Gastroesophageal sphincter (tissue), 4 donors: ENCODE measurements around the gene ARHGEF19. TPM values are rescaled to one million over a fixed set of nuclear protein-coding genes. Genes with fewer than 3 reads are reported as not detected.
A peak's percentile ranks its signal among the peaks of the same experiment; 100 is the strongest.
"Not testable (repeated sequence)": the region's sequence is repeated elsewhere in the genome, so short reads cannot be mapped to it uniquely, and the experiment has no call there.

ENCODE experiments used
- ATAC-seq: fragments of 150-250 bp; one replicate; pipeline ENCODE4 v1.9.1; 2016; ENCODE audit warnings: mild to moderate bottlenecking, moderate library complexity
- H3K27ac ChIP-seq, 4 donors: fragments of 200-600 bp; sonication (generic) in 3 of 4; 1 replicate in 3 of 4; 2 replicates in 1 of 4; pipeline ENCODE4 v1.5.1; 2016 to 2019
- H3K27me3 ChIP-seq: fragments of 200-600 bp; sonication (generic); one replicate; pipeline ENCODE4 v1.5.1; 2019
- H3K36me3 ChIP-seq, 2 donors: fragments of 200-600 bp; sonication (generic); one replicate each; pipeline ENCODE4 v1.5.1; 2019; ENCODE audit warnings: control low read depth in 1 of 2
- H3K4me1 ChIP-seq, 3 donors: fragments of 200-600 bp; sonication (generic); 1 replicate in 2 of 3; 2 replicates in 1 of 3; pipeline ENCODE4 v1.5.1; 2016 to 2019; ENCODE audit warnings: control low read depth in 2 of 3
- H3K4me3 ChIP-seq, 2 donors: fragments of 200-600 bp; sonication (generic); one replicate each; pipeline ENCODE4 v1.5.1; 2019; ENCODE audit warnings: mild to moderate bottlenecking in 1 of 2, moderate library complexity in 1 of 2
- H3K9me3 ChIP-seq, 3 donors: fragments of 200-600 bp; sonication (generic); one replicate each; pipeline ENCODE4 v1.5.1; 2017 to 2019; ENCODE audit warnings: control low read depth in 2 of 3
- CTCF ChIP-seq, 4 experiments: fragments of 200-600 bp in 2 of 4; fragments of 450-650 bp in 2 of 4; sonication (generic) in 1 of 4; IDR thresholded peaks; one replicate each; pipeline ENCODE4 v1.5.1; 2017 to 2019; ENCODE audit warnings: antibody characterized with exemption in 4 of 4, mild to moderate bottlenecking in 2 of 4, moderate library complexity in 2 of 4
- EP300 ChIP-seq: sonication (generic); formaldehyde crosslinking; IDR thresholded peaks from one replicate; pipeline ENCODE4 v1.6.1; 2017; ENCODE audit warnings: antibody characterized with exemption, mild to moderate bottlenecking
- POLR2A ChIP-seq, 2 donors: fragments of 450-650 bp; IDR thresholded peaks; one replicate each; pipeline ENCODE4 v1.6.1; 2017; ENCODE audit warnings: antibody characterized with exemption in 2 of 2, mild to moderate bottlenecking in 2 of 2, moderate library complexity in 1 of 2
- POLR2AphosphoS5 ChIP-seq: sonication (generic); formaldehyde crosslinking; IDR thresholded peaks from one replicate; pipeline ENCODE4 v1.6.1; 2017; ENCODE audit warnings: antibody characterized with exemption
- WGBS, 2 donors: methylation state at CpG; one replicate each; pipeline ENCODE4 v1.1.5; 2018; ENCODE audit warnings: low coverage in 1 of 2; 5-methylcytosine and 5-hydroxymethylcytosine counted together
- total RNA-seq, 4 donors: library from RNA; depleted of rRNA; stranded (reverse); fragments of >200 nt; gene quantifications; one replicate each; pipeline ENCODE4 v1.1.0, GENCODE V29; 2016

The ARHGEF19 gene
- total RNA-seq, 4 donors from 2014 or later, result 2.8 to 3.6 (median 3.4) TPM

DNA sequence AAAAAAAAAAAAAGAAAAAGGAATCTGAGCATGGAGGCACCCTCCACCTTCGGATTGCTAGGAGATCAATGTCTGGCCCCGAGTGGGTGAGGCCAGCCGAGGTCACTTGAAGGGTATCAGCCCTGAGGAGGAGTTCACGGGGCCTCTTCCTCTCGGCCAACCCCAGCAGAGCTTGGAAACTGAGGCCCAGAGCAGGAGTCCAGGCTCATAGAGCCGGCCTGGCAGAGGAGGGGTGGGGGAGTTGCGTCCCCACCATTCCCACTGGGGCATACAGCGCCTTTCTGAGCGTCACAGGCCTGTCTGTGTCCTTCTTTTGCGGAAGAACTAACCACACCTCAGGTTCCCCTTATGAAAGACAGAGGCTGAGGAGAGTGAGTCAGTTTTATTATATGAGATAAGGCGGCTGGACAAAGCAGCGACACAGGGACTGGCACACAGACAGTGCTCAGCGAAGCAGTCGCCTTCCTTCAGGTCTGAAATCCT is 39.4 kb downstream of the ARHGEF19 start:
- Histone ChIP-seq H3K27ac (peak overlapping the region in 3 of 4 donors; percentile 31 to 47 (median 35)), H3K36me3 (no peaks in the 10 kb centered on the region), H3K4me1 (peaks cover 11 to 55% (median 45%) of the 10 kb centered on the region in 3 donors), H3K27me3 (no peaks in the 10 kb centered on the region), H3K9me3 (no peaks in the 10 kb centered on the region), H3K4me3 (no peak overlapping the region)
- 72 to 78% methylated on average over 4 to 11 of the region's 14 CpGs for WGBS, 2 donors
- TF ChIP-seq POLR2A (IDR thresholded peaks at IDR 0.05), result no peak
- TF ChIP-seq POLR2AphosphoS5, result no peak
- ATAC-seq, result no peak

GRCh38 chr1:16172218-16172830 is 40.1 kb downstream of the ARHGEF19 start:
- Histone ChIP-seq H3K36me3 (no peaks in the 10 kb centered on the region), H3K4me3 (no peak overlapping the region), H3K27ac (no peak overlapping the region), H3K9me3 (no peaks in the 10 kb centered on the region), H3K4me1 (peaks cover 11 to 55% (median 45%) of the 10 kb centered on the region in 3 donors), H3K27me3 (no peaks in the 10 kb centered on the region)
- TF ChIP-seq POLR2A (IDR thresholded peaks at IDR 0.05) (no peak), POLR2AphosphoS5 (no peak), EP300 (no peak), CTCF (IDR thresholded peaks at IDR 0.05) (no peak)
- no peak for ATAC-seq
- 90 to 95% methylated on average over 2 to 9 of the region's 15 CpGs for WGBS, 2 donors

DNA sequence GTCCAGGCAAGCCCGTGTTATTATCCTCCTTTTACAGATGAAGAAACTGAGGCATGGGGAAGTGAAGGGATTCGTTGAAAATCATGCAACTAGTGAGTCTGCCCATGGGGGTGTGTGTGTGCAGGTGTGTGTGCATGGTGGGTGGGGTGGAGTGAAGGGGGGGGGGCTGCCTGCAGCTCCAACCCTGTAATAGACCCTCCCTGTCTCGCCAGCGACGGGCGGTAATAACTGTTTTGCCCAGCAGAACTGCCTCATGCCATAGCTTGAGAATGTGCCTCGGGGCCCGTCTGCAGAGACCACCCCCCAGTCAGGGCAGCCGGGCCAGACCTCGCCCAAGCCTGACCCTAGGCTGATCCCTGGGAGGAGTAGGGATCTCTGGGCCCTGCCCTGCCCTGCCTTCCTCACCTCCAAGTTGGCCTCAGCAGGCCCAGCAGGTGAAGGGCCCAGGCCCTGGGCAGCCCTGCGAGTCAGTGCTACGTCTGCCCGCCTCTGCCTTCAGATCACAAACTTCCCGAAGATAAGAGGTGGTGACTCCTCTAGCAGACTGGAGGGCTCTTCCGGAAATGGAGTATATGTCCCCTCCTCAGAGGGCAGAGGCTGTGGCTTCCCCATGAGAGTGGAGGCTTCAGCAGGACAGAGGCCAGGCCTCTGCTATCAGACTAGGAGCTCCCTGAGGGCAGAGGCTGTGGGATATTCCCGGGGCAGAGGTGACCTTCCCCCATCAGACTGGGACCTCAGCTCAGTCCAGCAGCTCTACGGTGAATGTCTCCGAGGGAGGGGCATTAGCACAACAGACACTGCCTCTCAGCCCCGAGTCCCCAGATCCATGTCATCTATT is 40.9 kb downstream of the ARHGEF19 start:
- TF ChIP-seq POLR2A (IDR thresholded peaks at IDR 0.05) (no peak), CTCF (IDR thresholded peaks at IDR 0.05) (no peak), EP300 (no peak), POLR2AphosphoS5 (no peak)
- no peak overlapping the region for H3K4me3 ChIP-seq

DNA sequence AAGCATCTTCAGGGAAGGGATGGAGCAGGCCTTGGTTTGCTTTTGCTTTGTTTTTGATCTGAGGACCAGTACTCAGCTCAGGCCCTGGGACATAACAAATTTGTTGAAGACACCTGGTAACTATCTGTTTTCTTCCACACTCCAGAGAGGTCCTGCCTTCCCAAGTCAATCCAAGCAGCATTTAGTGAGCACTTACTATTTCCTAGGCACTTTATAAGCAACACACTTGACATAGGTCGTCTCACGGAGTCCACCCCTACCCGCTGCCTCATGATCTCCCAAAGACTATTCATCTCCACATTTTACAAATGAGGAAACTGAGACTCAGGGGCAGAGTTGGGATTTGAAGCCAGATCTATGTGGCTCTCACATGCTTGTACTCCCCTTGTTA is 42.2 kb downstream of the ARHGEF19 start:
- no peak overlapping the region for H3K27ac ChIP-seq
- H3K4me3 ChIP-seq, result no peak overlapping the region
- no peaks in the 10 kb centered on the region for H3K36me3 ChIP-seq
- 91 to 93% methylated on average over 2 to 3 of the region's 3 CpGs for WGBS, 2 donors
- peaks cover 0 to 41% (median 24%) of the 10 kb centered on the region in 3 donors for H3K4me1 ChIP-seq
- no peak for ATAC-seq
- no peaks in the 10 kb centered on the region for H3K9me3 ChIP-seq
- H3K27me3 ChIP-seq, result no peaks in the 10 kb centered on the region
- TF ChIP-seq EP300, result no peak
- TF ChIP-seq CTCF (IDR thresholded peaks at IDR 0.05), result no peak
- no peak for TF ChIP-seq POLR2AphosphoS5
- TF ChIP-seq POLR2A (IDR thresholded peaks at IDR 0.05), result no peak

More for the DNA sequence above, 40.9 kb downstream of the ARHGEF19 start:
- no peak for ATAC-seq
- 80 to 95% methylated on average over 1 to 4 of the region's 19 CpGs for WGBS, 2 donors
- Histone ChIP-seq H3K27me3 (no peaks in the 10 kb centered on the region), H3K36me3 (no peaks in the 10 kb centered on the region), H3K4me1 (peaks cover 7 to 49% (median 37%) of the 10 kb centered on the region in 3 donors), H3K9me3 (no peaks in the 10 kb centered on the region), H3K27ac (no peak overlapping the region)

GRCh38 chr1:16168622-16169360 is 43.7 kb downstream of the ARHGEF19 start:
- H3K4me1 ChIP-seq, result peaks cover 0 to 41% (median 17%) of the 10 kb centered on the region in 3 donors
- no peaks in the 10 kb centered on the region for H3K9me3 ChIP-seq
- H3K27me3 ChIP-seq, result no peaks in the 10 kb centered on the region
- no peaks in the 10 kb centered on the region for H3K36me3 ChIP-seq
- WGBS, 2 donors, result 85 to 88% methylated on average over 9 to 10 of the region's 13 CpGs
- TF ChIP-seq POLR2AphosphoS5 (no peak), EP300 (no peak), CTCF (IDR thresholded peaks at IDR 0.05) (no peak), POLR2A (IDR thresholded peaks at IDR 0.05) (no peak)
- no peak overlapping the region for H3K4me3 ChIP-seq
- ATAC-seq, result no peak
- no peak overlapping the region for H3K27ac ChIP-seq

DNA sequence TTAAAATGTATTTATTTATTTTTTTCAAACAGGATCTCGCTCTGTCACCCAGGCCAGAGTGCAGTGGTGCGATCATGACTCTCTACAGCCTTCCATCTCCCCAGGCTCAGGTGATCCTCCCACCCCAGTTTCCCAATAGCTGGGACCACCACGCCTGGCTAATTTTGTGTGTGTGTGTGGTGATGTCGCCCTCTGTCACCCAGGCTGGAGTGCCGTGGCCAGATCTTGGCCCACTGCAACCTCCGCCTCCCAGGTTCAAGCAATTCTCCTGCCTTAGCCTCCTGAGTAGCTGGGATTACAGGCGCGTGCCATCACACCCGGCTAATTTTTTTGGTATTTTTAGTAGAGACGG is 44.3 kb downstream of the ARHGEF19 start:
- not testable (repeated sequence) for H3K27ac ChIP-seq, H3K27me3 ChIP-seq, H3K9me3 ChIP-seq, H3K36me3 ChIP-seq, ATAC-seq
- Histone ChIP-seq H3K4me1 (peaks cover 0 to 34% (median 11%) of the 10 kb centered on the region in 3 donors), H3K4me3 (peak overlapping the region; percentile 42 to 63)
- WGBS, 2 donors, result 78 to 90% methylated on average over 2 to 10 of the region's 10 CpGs
